Sigmoid colon (tissue), 7 donors: ENCODE results near the gene TOGARAM2. TPM values are rescaled to one million over a fixed set of nuclear protein-coding genes. Genes with fewer than 3 reads are reported as not detected.

Experiments
- DNase-seq: peaks from one replicate; pipeline ENCODE4 v3.0.0-alpha.2; 2019
- H3K27ac ChIP-seq, 4 donors: fragments of 200-600 bp; sonication (generic); one replicate each; pipeline ENCODE4 v1.5.1; 2016 to 2019; ENCODE audit warnings: mild to moderate bottlenecking in 1 of 4
- H3K27me3 ChIP-seq, 3 donors: fragments of 200-600 bp; sonication (generic); one replicate each; pipeline ENCODE4 v1.5.1; 2019; ENCODE audit warnings: mild to moderate bottlenecking in 1 of 3
- H3K36me3 ChIP-seq, 4 donors: fragments of 200-600 bp; sonication (generic); one replicate each; pipeline ENCODE4 v1.5.1; 2016 to 2019
- H3K4me1 ChIP-seq, 4 donors: fragments of 200-600 bp; sonication (generic); one replicate each; pipeline ENCODE4 v1.5.1; 2017 to 2019
- H3K4me3 ChIP-seq, 4 donors: fragments of 200-600 bp; sonication (generic); one replicate each; pipeline ENCODE4 v1.5.1; 2017 to 2019; ENCODE audit warnings: mild to moderate bottlenecking in 2 of 4, moderate library complexity in 1 of 4
- H3K9me3 ChIP-seq, 4 donors: fragments of 200-600 bp in 3 of 4; sonication (generic) in 3 of 4; one replicate each; pipeline versions ENCODE4 v1.5.1 to v1.6.1; 2013 to 2019
- CTCF ChIP-seq, 4 experiments: fragments of 450-650 bp in 3 of 4; fragments of 200-600 bp in 1 of 4; IDR thresholded peaks; one replicate each; pipeline ENCODE4 v1.5.1; 2016 to 2019; ENCODE audit warnings: antibody characterized with exemption in 4 of 4, mild to moderate bottlenecking in 3 of 4, moderate library complexity in 2 of 4
- EP300 ChIP-seq, 4 donors: sonication (generic); formaldehyde crosslinking; IDR thresholded peaks; one replicate each; pipeline ENCODE4 v1.6.1; 2017; ENCODE audit warnings: antibody characterized with exemption in 4 of 4
- POLR2A ChIP-seq, 2 donors: fragments of 450-650 bp; IDR thresholded peaks; one replicate each; pipeline ENCODE4 v1.6.1; 2016; ENCODE audit warnings: antibody characterized with exemption in 2 of 2, mild to moderate bottlenecking in 2 of 2, moderate library complexity in 2 of 2
- POLR2AphosphoS5 ChIP-seq, 4 donors: sonication (generic); formaldehyde crosslinking; IDR thresholded peaks; one replicate each; pipeline ENCODE4 v1.6.1; 2017; ENCODE audit warnings: antibody characterized with exemption in 4 of 4
- WGBS, 2 donors: extraction: QIAGEN DNeasy Blood & Tissue Kit; methylation state at CpG; one replicate each; pipeline ENCODE4 v1.1.7; 2013; 5-methylcytosine and 5-hydroxymethylcytosine counted together
- intact Hi-C: fragments of 100-400 bp; cut with DNase I; formaldehyde crosslinking; loops from one replicate; pipeline ENCODE4 v1.15.1; 2023
- polyA plus RNA-seq, 3 donors: library from polyadenylated mRNA; stranded (reverse); fragments of 200-250 nt; gene quantifications; one replicate each; pipeline ENCODE4 v1.2.3, GENCODE V29; 2013
- total RNA-seq, 4 donors: library from RNA; depleted of rRNA; stranded (reverse); fragments of >200 nt; gene quantifications; one replicate each; pipeline ENCODE4 v1.1.0, GENCODE V29; 2016
- donor health status: healthy with polysubstance abuse.
- donor health status: Bipolar disorder and iron deficiency.
- donor health status: healthy.

The TOGARAM2 gene
- total and polyA plus RNA-seq, 7 donors, result 0.23 to 3.2 (median 0.82) TPM; not detected in 2

DNA sequence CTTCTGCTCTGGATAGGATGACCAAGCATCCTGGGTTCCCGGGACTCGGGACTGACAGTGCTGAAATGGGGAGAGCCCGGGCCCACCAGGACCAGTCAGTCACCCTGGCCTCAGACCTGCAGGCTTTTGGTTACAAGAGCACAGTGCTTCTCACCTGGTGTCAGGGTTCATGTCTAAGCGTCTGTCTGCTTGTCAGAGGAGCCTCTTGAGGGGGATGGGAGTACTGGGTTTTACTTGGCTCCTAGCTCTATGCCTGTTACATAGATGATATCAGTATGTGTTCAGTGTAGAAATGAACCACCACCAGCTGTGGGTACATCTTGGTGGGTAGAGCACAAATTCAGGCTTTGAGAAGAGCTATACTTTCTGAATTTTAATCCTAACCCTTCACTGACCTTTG lies 63.4 kb downstream of the TOGARAM2 start:
- no peaks in the 10 kb centered on the region for H3K9me3 ChIP-seq
- no peak overlapping the region for H3K27ac ChIP-seq
- TF ChIP-seq POLR2A (IDR thresholded peaks at IDR 0.05) (no peak), POLR2AphosphoS5 (IDR thresholded peaks at IDR 0.05) (no peak), CTCF (IDR thresholded peaks at IDR 0.05) (no peak), EP300 (IDR thresholded peaks at IDR 0.05) (no peak)
- H3K4me3 ChIP-seq, result no peak overlapping the region
- no peaks in the 10 kb centered on the region for H3K36me3 ChIP-seq
- WGBS, 2 donors, result 87 to 89% methylated on average over 4 of the region's 4 CpGs
- peak; percentile 41 for DNase-seq
- intact Hi-C loops, result no loop called here
- peaks cover 0 to 31% (median 21%) of the 10 kb centered on the region in 4 donors for H3K4me1 ChIP-seq
- H3K27me3 ChIP-seq, result no peaks in the 10 kb centered on the region

- no peaks in the 10 kb centered on the region for H3K9me3 ChIP-seq
- intact Hi-C loops, result no loop called here
- DNase-seq, result peak; percentile 34
- no peak overlapping the region for H3K4me3 ChIP-seq
- TF ChIP-seq POLR2A (IDR thresholded peaks at IDR 0.05) (no peak), POLR2AphosphoS5 (IDR thresholded peaks at IDR 0.05) (no peak), CTCF (IDR thresholded peaks at IDR 0.05) (no peak), EP300 (IDR thresholded peaks at IDR 0.05) (no peak)
- H3K4me1 ChIP-seq, result peaks cover 0 to 17% (median 6%) of the 10 kb centered on the region in 4 donors
- H3K27ac ChIP-seq, result no peak overlapping the region
- no peaks in the 10 kb centered on the region for H3K27me3 ChIP-seq
- WGBS, 2 donors, result 90 to 94% methylated on average over 2 of the region's 2 CpGs
- no peaks in the 10 kb centered on the region for H3K36me3 ChIP-seq
Measured at GRCh38 chr2:29046321-29046720, 65.2 kb downstream of the TOGARAM2 start.

DNA sequence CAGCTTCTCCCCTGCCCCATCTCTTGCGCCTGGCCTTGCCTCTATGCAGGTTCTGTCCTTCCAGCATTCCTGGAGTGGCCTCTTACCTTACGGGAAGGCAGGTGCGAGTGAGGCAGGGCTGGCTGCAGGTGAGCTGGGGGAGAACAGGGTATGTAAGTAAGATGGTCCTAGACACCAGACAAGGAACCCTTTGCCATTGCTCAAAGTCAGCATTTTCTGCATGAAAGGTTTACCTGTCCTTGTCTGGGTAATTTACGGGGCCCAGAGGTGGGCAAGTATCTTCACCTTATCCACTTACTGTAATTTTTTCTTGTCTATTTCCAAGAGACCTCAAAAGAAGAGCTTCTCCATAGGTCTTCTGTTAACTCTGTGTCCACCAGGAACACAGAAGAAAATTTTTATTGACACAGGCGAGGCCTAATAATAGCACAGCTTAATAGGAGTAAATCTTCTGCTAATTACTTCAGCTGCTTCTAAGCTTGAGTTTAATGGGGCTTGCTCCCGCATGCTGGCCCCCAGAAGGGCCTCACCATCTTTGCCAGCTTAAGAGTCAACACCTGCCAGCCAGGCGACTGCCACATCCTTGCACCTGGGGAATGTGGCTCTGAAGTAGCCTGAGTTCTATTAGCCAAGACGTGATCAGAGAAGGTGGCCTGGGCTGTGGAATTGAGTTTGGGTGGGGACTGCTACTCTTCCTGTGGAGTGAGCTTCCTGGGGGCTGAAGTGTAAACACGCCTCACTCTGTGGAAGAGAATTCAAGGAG lies 66.2 kb downstream of the TOGARAM2 start:
- Histone ChIP-seq H3K9me3 (no peaks in the 10 kb centered on the region), H3K4me1 (peaks cover 0 to 9% (median 4%) of the 10 kb centered on the region in 4 donors), H3K4me3 (no peak overlapping the region), H3K27ac (no peak overlapping the region), H3K27me3 (no peaks in the 10 kb centered on the region), H3K36me3 (no peaks in the 10 kb centered on the region)
- peak; percentile 48 for DNase-seq
- 84 to 90% methylated on average over 9 of the region's 9 CpGs for WGBS, 2 donors
- intact Hi-C loops, result no loop called here
- TF ChIP-seq CTCF (IDR thresholded peaks at IDR 0.05), result no peak
- TF ChIP-seq POLR2A (IDR thresholded peaks at IDR 0.05), result no peak
- no peak for TF ChIP-seq POLR2AphosphoS5 (IDR thresholded peaks at IDR 0.05)
- TF ChIP-seq EP300 (IDR thresholded peaks at IDR 0.05), result no peak

DNA sequence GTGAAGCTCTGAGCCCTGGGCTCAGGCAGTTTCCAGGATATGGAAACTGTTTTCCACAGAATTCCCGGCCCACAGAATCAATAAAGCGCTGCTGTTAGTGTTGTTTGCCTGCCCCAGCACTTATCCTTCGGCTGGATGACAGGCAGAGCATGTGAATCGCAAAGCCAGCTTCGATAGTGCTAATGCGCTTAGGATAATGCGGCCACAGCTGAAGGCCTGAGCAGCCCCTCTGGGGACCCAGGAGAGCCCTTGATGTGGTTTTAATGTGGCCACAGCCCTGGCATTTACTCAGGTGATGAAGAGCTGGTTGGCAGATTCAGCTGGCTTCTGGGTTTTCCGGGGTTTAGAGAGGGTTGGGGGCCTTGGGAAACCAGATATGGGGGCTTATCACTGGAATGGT lies 69.5 kb downstream of the TOGARAM2 start:
- 83 to 85% methylated on average over 8 of the region's 8 CpGs for WGBS, 2 donors
- Histone ChIP-seq H3K36me3 (no peaks in the 10 kb centered on the region), H3K27me3 (no peaks in the 10 kb centered on the region), H3K27ac (no peak overlapping the region), H3K4me1 (peaks cover 0 to 13% (median 5%) of the 10 kb centered on the region in 4 donors), H3K4me3 (no peak overlapping the region), H3K9me3 (no peaks in the 10 kb centered on the region)
- DNase-seq, result peak; percentile 14
- intact Hi-C loops, result no loop called here
- TF ChIP-seq POLR2A (IDR thresholded peaks at IDR 0.05), result no peak
- TF ChIP-seq POLR2AphosphoS5 (IDR thresholded peaks at IDR 0.05), result no peak
- no peak for TF ChIP-seq EP300 (IDR thresholded peaks at IDR 0.05)
- no peak for TF ChIP-seq CTCF (IDR thresholded peaks at IDR 0.05)
